ENCODE measurements around the gene ADAMTS12.
"Not testable (repeated sequence)": the region's sequence is repeated elsewhere in the genome, so short reads cannot be mapped to it uniquely, and the experiment has no call there.

The ADAMTS12 gene

DNA sequence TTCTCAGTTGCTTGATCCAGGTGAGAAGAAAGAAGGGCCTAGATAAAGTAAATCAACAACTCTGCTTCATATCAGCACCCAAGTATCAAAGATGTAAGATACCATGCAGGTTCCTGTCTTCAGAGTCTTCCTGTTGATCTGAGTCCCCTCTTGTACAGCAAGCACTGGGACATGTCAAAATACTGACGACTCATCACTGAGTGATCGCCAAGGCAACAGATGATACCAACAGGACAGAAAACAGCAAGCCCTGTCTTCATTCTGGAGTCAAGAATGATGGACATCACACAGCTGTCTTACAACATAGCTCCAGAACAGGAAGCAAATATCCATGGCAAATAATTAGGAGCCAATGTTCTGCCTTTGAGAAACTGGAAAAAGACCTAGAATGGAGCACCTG is 367.3 kb downstream of the ADAMTS12 start:
- TF ChIP-seq, protein P1, sequence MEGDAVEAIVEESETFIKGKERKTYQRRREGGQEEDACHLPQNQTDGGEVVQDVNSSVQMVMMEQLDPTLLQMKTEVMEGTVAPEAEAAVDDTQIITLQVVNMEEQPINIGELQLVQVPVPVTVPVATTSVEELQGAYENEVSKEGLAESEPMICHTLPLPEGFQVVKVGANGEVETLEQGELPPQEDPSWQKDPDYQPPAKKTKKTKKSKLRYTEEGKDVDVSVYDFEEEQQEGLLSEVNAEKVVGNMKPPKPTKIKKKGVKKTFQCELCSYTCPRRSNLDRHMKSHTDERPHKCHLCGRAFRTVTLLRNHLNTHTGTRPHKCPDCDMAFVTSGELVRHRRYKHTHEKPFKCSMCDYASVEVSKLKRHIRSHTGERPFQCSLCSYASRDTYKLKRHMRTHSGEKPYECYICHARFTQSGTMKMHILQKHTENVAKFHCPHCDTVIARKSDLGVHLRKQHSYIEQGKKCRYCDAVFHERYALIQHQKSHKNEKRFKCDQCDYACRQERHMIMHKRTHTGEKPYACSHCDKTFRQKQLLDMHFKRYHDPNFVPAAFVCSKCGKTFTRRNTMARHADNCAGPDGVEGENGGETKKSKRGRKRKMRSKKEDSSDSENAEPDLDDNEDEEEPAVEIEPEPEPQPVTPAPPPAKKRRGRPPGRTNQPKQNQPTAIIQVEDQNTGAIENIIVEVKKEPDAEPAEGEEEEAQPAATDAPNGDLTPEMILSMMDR (conservative IDR thresholded peaks at IDR 0.05; ENCODE audit: low read depth) = no peak
- ChIA-PET CTCF (no interaction called here), POLR2A (ENCODE audit: low non-redundant PET) (no interaction called here)
- H3K27ac ChIP-seq = no peak overlapping the region
- no peak for DNase-seq (ENCODE audit: low spot score)

DNA sequence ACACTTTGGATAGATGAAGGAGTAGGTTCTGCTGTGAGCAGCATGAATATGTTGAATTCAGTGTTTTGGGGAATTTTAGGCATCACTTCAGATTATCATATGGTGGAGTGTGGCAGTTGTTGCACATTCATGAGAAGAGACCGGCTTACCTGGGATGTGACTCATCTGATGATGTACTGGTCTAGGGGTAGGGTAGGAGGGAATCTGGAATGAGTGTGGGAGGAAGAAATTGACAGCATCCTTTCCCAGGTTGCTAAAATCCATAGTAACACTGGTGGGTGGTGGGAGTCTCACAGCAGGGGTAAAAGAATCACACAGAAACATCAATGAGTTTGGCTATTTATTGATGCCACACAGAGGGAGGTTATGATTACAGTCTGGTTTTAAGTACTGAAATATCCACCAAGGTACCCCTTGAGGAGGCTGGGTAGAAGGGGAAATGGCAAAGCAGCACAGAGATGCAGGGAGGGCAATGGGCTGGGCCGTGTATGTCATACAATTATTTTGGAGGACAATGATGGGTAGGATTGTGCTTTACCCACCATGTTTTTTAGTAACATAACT is 368.5 kb downstream of the ADAMTS12 start:
- ChIA-PET CTCF (no interaction called here), POLR2A (ENCODE audit: low non-redundant PET) (no interaction called here)
- H3K27ac ChIP-seq = no peak overlapping the region
- DNase-seq (ENCODE audit: low spot score) = peak; percentile 14
- TF ChIP-seq, protein P1 (conservative IDR thresholded peaks at IDR 0.05; ENCODE audit: low read depth) = no peak

GRCh38 chr5:33516421-33516820 is 375.4 kb downstream of the ADAMTS12 start:
- DNase-seq (ENCODE audit: low spot score) = no peak
- CTCF ChIA-PET = interaction anchor here (0.6 kb wide), 1 partner anchor 600 kb away, joined by 3 read pairs; no protein-coding TSS in a partner anchor
- H3K27ac ChIP-seq = no peak overlapping the region
- TF ChIP-seq, protein P1 (conservative IDR thresholded peaks at IDR 0.05; ENCODE audit: low read depth) = no peak
- POLR2A ChIA-PET (ENCODE audit: low non-redundant PET) = no interaction called here

DNA sequence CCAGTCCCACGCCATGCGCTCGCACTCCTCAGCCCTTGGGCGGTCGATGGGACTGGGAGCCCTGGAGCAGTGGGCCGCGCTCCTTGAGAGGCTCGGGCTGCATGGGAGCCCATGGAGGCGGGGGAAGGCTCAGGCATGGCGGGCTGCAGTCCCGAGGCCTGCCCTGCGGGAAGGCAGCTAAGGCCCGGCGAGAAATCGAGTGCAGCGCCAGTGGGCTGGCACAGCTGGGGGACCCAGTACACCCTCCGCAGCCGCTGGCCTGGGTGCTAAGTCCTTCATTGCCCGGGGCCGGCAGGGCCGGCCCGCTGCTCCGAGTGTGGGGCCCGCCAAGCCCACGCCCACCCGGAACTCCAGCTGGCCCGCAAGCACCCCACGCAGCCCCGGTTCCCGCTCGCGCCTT is 376.4 kb downstream of the ADAMTS12 start:
- DNase-seq (ENCODE audit: low spot score); POLR2A ChIA-PET (ENCODE audit: low non-redundant PET); H3K27ac ChIP-seq: not testable (repeated sequence)
- CTCF ChIA-PET = interaction anchor here (0.6 kb wide), 1 partner anchor 455 kb away, joined by 3 read pairs; no protein-coding TSS in a partner anchor

- TF ChIP-seq, protein P1 (conservative IDR thresholded peaks at IDR 0.05; ENCODE audit: low read depth) = no peak
- POLR2A ChIA-PET (ENCODE audit: low non-redundant PET) = no interaction called here
- no peak overlapping the region for H3K27ac ChIP-seq
- no peak for DNase-seq (ENCODE audit: low spot score)
- CTCF ChIA-PET = no interaction called here
Observed at GRCh38 chr5:33513462-33514185, 378.2 kb downstream of the ADAMTS12 start.

GRCh38 chr5:33509036-33509435 is 382.8 kb downstream of the ADAMTS12 start:
- ChIA-PET POLR2A (ENCODE audit: low non-redundant PET) (no interaction called here), CTCF (no interaction called here)
- no peak overlapping the region for H3K27ac ChIP-seq
- no peak for DNase-seq (ENCODE audit: low spot score)
- TF ChIP-seq, protein P1 (conservative IDR thresholded peaks at IDR 0.05; ENCODE audit: low read depth) = no peak

GRCh38 chr5:33507426-33507825 is 384.4 kb downstream of the ADAMTS12 start:
- POLR2A ChIA-PET (ENCODE audit: low non-redundant PET) = no interaction called here
- TF ChIP-seq, protein P1 (conservative IDR thresholded peaks at IDR 0.05; ENCODE audit: low read depth) = no peak
- no peak overlapping the region for H3K27ac ChIP-seq
- CTCF ChIA-PET = no interaction called here
- DNase-seq (ENCODE audit: low spot score) = no peak
